Measurements from ENCODE around the gene HRAS.

GRCh38 chr11:487571-488021 lies 47.8 kb downstream of the HRAS start:
- TF ChIP-seq, protein P1, sequence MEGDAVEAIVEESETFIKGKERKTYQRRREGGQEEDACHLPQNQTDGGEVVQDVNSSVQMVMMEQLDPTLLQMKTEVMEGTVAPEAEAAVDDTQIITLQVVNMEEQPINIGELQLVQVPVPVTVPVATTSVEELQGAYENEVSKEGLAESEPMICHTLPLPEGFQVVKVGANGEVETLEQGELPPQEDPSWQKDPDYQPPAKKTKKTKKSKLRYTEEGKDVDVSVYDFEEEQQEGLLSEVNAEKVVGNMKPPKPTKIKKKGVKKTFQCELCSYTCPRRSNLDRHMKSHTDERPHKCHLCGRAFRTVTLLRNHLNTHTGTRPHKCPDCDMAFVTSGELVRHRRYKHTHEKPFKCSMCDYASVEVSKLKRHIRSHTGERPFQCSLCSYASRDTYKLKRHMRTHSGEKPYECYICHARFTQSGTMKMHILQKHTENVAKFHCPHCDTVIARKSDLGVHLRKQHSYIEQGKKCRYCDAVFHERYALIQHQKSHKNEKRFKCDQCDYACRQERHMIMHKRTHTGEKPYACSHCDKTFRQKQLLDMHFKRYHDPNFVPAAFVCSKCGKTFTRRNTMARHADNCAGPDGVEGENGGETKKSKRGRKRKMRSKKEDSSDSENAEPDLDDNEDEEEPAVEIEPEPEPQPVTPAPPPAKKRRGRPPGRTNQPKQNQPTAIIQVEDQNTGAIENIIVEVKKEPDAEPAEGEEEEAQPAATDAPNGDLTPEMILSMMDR (IDR thresholded peaks at IDR 0.05; ENCODE audit: low read depth, low read length, missing input control), result no peak
- no peak for TF ChIP-seq JUND (IDR thresholded peaks at IDR 0.05)

All from liver (tissue), 3 donors.